HG03103 (cell line): Measurements from ENCODE around the gene LHX8.

ENCODE experiments used
- ATAC-seq: cut with Tn5 transposase; IDR thresholded peaks from one replicate; pipeline ENCODE4 v1.9.1; 2021; ENCODE audit warnings: low read depth; ENCODE audit not compliant: unreplicated experiment

The LHX8 gene

GRCh38 chr1:75198761-75199160 is 64.6 kb downstream of the LHX8 start:
- ATAC-seq, result no peak

- ATAC-seq, result no peak
These were observed 68.6 kb downstream of the LHX8 start for GRCh38 chr1:75202751-75203150.

GRCh38 chr1:75203415-75204277 is 69.5 kb downstream of the LHX8 start:
- peak; percentile 80 for ATAC-seq

GRCh38 chr1:75208862-75209261 is 74.7 kb downstream of the LHX8 start:
- ATAC-seq, result no peak
